Measurements from ENCODE around the gene VTI1A. TPM values are rescaled to one million over a fixed set of nuclear protein-coding genes. Genes with fewer than 3 reads are reported as not detected.

VTI1A gene
- total RNA-seq, 6 experiments from 2014 or later, result 11.2 to 26.2 (median 12.3) TPM

- ATAC-seq, result no peak
- no peak for TF ChIP-seq POLR2A (IDR thresholded peaks at IDR 0.05)
- Histone ChIP-seq H3K9me3 (no peaks in the 10 kb centered on the region), H3K4me1 (no peaks in the 10 kb centered on the region), H3K36me3 (no peaks in the 10 kb centered on the region), H3K27ac (no peak overlapping the region), H3K4me3 (no peak overlapping the region), H3K27me3 (no peaks in the 10 kb centered on the region)
- intact Hi-C loops (cut with DNase I), result no loop called here
- DNase-seq, result no peak
Observed at GRCh38 chr10:112524641-112525040, 77.6 kb downstream of the VTI1A start.

- DNase-seq (no peak), ATAC-seq (no peak)
- WGBS (ENCODE audit: insufficient coverage, low coverage, low lambda C conversion rate, missing lambda C conversion rate), result 78% methylated on average over 3 of the region's 3 CpGs
- intact Hi-C loops (cut with DNase I), result no loop called here
- Histone ChIP-seq H3K9me3 (no peaks in the 10 kb centered on the region), H3K27ac (no peak overlapping the region), H3K27me3 (no peaks in the 10 kb centered on the region), H3K36me3 (no peaks in the 10 kb centered on the region), H3K4me1 (no peaks in the 10 kb centered on the region), H3K4me3 (no peak overlapping the region)
- no peak for TF ChIP-seq POLR2A (IDR thresholded peaks at IDR 0.05)
- no peak for TF ChIP-seq CTCF (IDR thresholded peaks at IDR 0.05)
Observed at GRCh38 chr10:112525200-112525599, 78.2 kb downstream of the VTI1A start.

- TF ChIP-seq CTCF (IDR thresholded peaks at IDR 0.05) (no peak), POLR2A (IDR thresholded peaks at IDR 0.05) (no peak)
- H3K4me1 ChIP-seq, result no peaks in the 10 kb centered on the region
- WGBS (ENCODE audit: insufficient coverage, low coverage, low lambda C conversion rate, missing lambda C conversion rate), result 73% methylated on average over 3 of the region's 3 CpGs
- H3K4me3 ChIP-seq, result no peak overlapping the region
- intact Hi-C loops (cut with DNase I), result no loop called here
- DNase-seq (no peak), ATAC-seq (no peak)
- no peaks in the 10 kb centered on the region for H3K9me3 ChIP-seq
- H3K27me3 ChIP-seq, result no peaks in the 10 kb centered on the region
- H3K36me3 ChIP-seq, result no peaks in the 10 kb centered on the region
- H3K27ac ChIP-seq, result no peak overlapping the region
Observed at GRCh38 chr10:112526139-112526538, 79.1 kb downstream of the VTI1A start.

GRCh38 chr10:112526906-112527305, 79.9 kb downstream of the VTI1A start:
- H3K27me3 ChIP-seq, result no peaks in the 10 kb centered on the region
- no peaks in the 10 kb centered on the region for H3K4me1 ChIP-seq
- intact Hi-C loops (cut with DNase I), result no loop called here
- H3K9me3 ChIP-seq, result no peaks in the 10 kb centered on the region
- 86% methylated on average over 10 of the region's 10 CpGs for WGBS (ENCODE audit: insufficient coverage, low coverage, low lambda C conversion rate, missing lambda C conversion rate)
- no peak overlapping the region for H3K27ac ChIP-seq
- ATAC-seq (no peak), DNase-seq (no peak)
- no peaks in the 10 kb centered on the region for H3K36me3 ChIP-seq
- no peak overlapping the region for H3K4me3 ChIP-seq
- TF ChIP-seq CTCF (IDR thresholded peaks at IDR 0.05) (peak in 1 of 4 donors; percentile 14), POLR2A (IDR thresholded peaks at IDR 0.05) (no peak)

- TF ChIP-seq CTCF (IDR thresholded peaks at IDR 0.05) (no peak), POLR2A (IDR thresholded peaks at IDR 0.05) (no peak)
- H3K9me3 ChIP-seq, result no peaks in the 10 kb centered on the region
- intact Hi-C loops (cut with DNase I), result no loop called here
- H3K4me3 ChIP-seq, result no peak overlapping the region
- H3K36me3 ChIP-seq, result no peaks in the 10 kb centered on the region
- H3K4me1 ChIP-seq, result no peaks in the 10 kb centered on the region
- ATAC-seq, result no peak
- H3K27ac ChIP-seq, result no peak overlapping the region
- DNase-seq, result no peak
- H3K27me3 ChIP-seq, result no peaks in the 10 kb centered on the region
- whole genome bisulfite sequencing (ENCODE audit: insufficient coverage, low coverage, low lambda C conversion rate, missing lambda C conversion rate), result 32% methylated on average over 1 of the region's 1 CpG
Observed at GRCh38 chr10:112528235-112528634, 81.2 kb downstream of the VTI1A start.
